ENCODE data around the gene VEZF1. TPM values are rescaled to one million over a fixed set of nuclear protein-coding genes. Genes with fewer than 3 reads are reported as not detected.

VEZF1 gene
- total RNA-seq, 1 donor from 2014 or later: 110 TPM

- peaks cover 3% of the 10 kb centered on the region for H3K36me3 Mint-ChIP-seq (ENCODE audit: insufficient read depth)
- no peak overlapping the region for H3K27ac Mint-ChIP-seq
- DNase-seq (ENCODE audit: low spot score, unreplicated experiment): no peak
- H3K27me3 Mint-ChIP-seq: no peaks in the 10 kb centered on the region
- H3K9me3 Mint-ChIP-seq (ENCODE audit: low read depth): no peaks in the 10 kb centered on the region
- no peak overlapping the region for H3K4me3 Mint-ChIP-seq (ENCODE audit: low read depth)
- H3K4me1 Mint-ChIP-seq (ENCODE audit: low read depth): peaks cover 14% of the 10 kb centered on the region
- TF ChIP-seq CTCF (IDR thresholded peaks at IDR 0.05; ENCODE audit: unreplicated experiment): no peak
These were observed 19.6 kb downstream of the VEZF1 start for GRCh38 chr17:57968456-57968855.

- Mint-ChIP-seq H3K27ac (no peak overlapping the region), H3K4me1 (ENCODE audit: low read depth) (peaks cover 12% of the 10 kb centered on the region), H3K36me3 (ENCODE audit: insufficient read depth) (no peaks in the 10 kb centered on the region), H3K9me3 (ENCODE audit: low read depth) (no peaks in the 10 kb centered on the region), H3K27me3 (peaks cover 2% of the 10 kb centered on the region), H3K4me3 (ENCODE audit: low read depth) (no peak overlapping the region)
- DNase-seq (ENCODE audit: low spot score, unreplicated experiment): no peak
- TF ChIP-seq CTCF (IDR thresholded peaks at IDR 0.05; ENCODE audit: unreplicated experiment): no peak
These were observed 21.2 kb downstream of the VEZF1 start for GRCh38 chr17:57966875-57967274.

- Mint-ChIP-seq H3K4me3 (ENCODE audit: low read depth) (no peak overlapping the region), H3K27me3 (peaks cover 2% of the 10 kb centered on the region), H3K9me3 (ENCODE audit: low read depth) (no peaks in the 10 kb centered on the region), H3K27ac (no peak overlapping the region), H3K36me3 (ENCODE audit: insufficient read depth) (no peaks in the 10 kb centered on the region), H3K4me1 (ENCODE audit: low read depth) (peaks cover 7% of the 10 kb centered on the region)
- no peak for TF ChIP-seq CTCF (IDR thresholded peaks at IDR 0.05; ENCODE audit: unreplicated experiment)
- no peak for DNase-seq (ENCODE audit: low spot score, unreplicated experiment)
These were observed 21.8 kb downstream of the VEZF1 start for GRCh38 chr17:57966246-57966645.

- H3K4me1 Mint-ChIP-seq (ENCODE audit: low read depth): peaks cover 7% of the 10 kb centered on the region
- no peak for DNase-seq (ENCODE audit: low spot score, unreplicated experiment)
- H3K27me3 Mint-ChIP-seq: peaks cover 3% of the 10 kb centered on the region
- H3K36me3 Mint-ChIP-seq (ENCODE audit: insufficient read depth): no peaks in the 10 kb centered on the region
- H3K27ac Mint-ChIP-seq: no peak overlapping the region
- H3K4me3 Mint-ChIP-seq (ENCODE audit: low read depth): no peak overlapping the region
- no peak for TF ChIP-seq CTCF (IDR thresholded peaks at IDR 0.05; ENCODE audit: unreplicated experiment)
- H3K9me3 Mint-ChIP-seq (ENCODE audit: low read depth): no peaks in the 10 kb centered on the region
These were observed 22.4 kb downstream of the VEZF1 start for GRCh38 chr17:57965521-57966160.

- DNase-seq (ENCODE audit: low spot score, unreplicated experiment): no peak
- Mint-ChIP-seq H3K9me3 (ENCODE audit: low read depth) (no peaks in the 10 kb centered on the region), H3K27me3 (peaks cover 12% of the 10 kb centered on the region), H3K4me3 (ENCODE audit: low read depth) (no peak overlapping the region), H3K36me3 (ENCODE audit: insufficient read depth) (no peaks in the 10 kb centered on the region), H3K4me1 (ENCODE audit: low read depth) (peaks cover 3% of the 10 kb centered on the region), H3K27ac (no peak overlapping the region)
- no peak for TF ChIP-seq CTCF (IDR thresholded peaks at IDR 0.05; ENCODE audit: unreplicated experiment)
These were observed 24.9 kb downstream of the VEZF1 start for GRCh38 chr17:57963149-57963511.
